Measurements from ENCODE around the gene PTCH2. TPM values are rescaled to one million over a fixed set of nuclear protein-coding genes. Genes with fewer than 3 reads are reported as not detected.

PTCH2 gene
- total RNA-seq, 1 experiment from 2014 or later, result 0.79 TPM

GRCh38 chr1:44881011-44881632, 38.1 kb upstream of the PTCH2 start:
- peaks cover 13 to 26% of the 10 kb centered on the region in 2 experiments for H3K9me3 Mint-ChIP-seq
- no peak overlapping the region for H3K9ac ChIP-seq (ENCODE audit: extremely low read depth, insufficient read length, low read length)
- H2BK12ac ChIP-seq (ENCODE audit: insufficient read length, low read depth, low read length), result no peak overlapping the region
- H3K4me1 ChIP-seq (ENCODE audit: insufficient read depth, low read length), result no peaks in the 10 kb centered on the region
- no peaks in the 10 kb centered on the region for H3K27me3 Mint-ChIP-seq (ENCODE audit: low read depth)
- H3K27ac Mint-ChIP-seq, result 0 out of 7 replicates have a peak overlapping the region, but pooled peaks of 1 of the 3 experiments have one; percentile 37
- no peak overlapping the region for H3K56ac ChIP-seq (ENCODE audit: insufficient read length, low read depth, low read length)
- no peaks in the 10 kb centered on the region for H3K27me3 ChIP-seq (ENCODE audit: insufficient read depth, low read length)
- no peak overlapping the region for H3K4ac ChIP-seq (ENCODE audit: low read depth, low read length)
- 0 out of 2 replicates have a peak, but pooled peaks cover 1% of the 10 kb centered on the region for H3K79me2 ChIP-seq (ENCODE audit: insufficient read depth, low read length)
- H3K36me3 Mint-ChIP-seq (ENCODE audit: insufficient read depth in 1 of 3, low read depth in 3 of 3), result peaks cover 33 to 47% (median 38%) of the 10 kb centered on the region in 3 experiments
- H3T11ph ChIP-seq (ENCODE audit: low read length), result no peak overlapping the region
- no peak overlapping the region for H3K27ac ChIP-seq (ENCODE audit: insufficient read length, low read depth, low read length)
- no peak overlapping the region for H2AK5ac ChIP-seq (ENCODE audit: insufficient read length, low read length)
- no peak overlapping the region for H3K4me2 ChIP-seq (ENCODE audit: insufficient read depth, insufficient read length, low read length)
- TF ChIP-seq, protein P1, sequence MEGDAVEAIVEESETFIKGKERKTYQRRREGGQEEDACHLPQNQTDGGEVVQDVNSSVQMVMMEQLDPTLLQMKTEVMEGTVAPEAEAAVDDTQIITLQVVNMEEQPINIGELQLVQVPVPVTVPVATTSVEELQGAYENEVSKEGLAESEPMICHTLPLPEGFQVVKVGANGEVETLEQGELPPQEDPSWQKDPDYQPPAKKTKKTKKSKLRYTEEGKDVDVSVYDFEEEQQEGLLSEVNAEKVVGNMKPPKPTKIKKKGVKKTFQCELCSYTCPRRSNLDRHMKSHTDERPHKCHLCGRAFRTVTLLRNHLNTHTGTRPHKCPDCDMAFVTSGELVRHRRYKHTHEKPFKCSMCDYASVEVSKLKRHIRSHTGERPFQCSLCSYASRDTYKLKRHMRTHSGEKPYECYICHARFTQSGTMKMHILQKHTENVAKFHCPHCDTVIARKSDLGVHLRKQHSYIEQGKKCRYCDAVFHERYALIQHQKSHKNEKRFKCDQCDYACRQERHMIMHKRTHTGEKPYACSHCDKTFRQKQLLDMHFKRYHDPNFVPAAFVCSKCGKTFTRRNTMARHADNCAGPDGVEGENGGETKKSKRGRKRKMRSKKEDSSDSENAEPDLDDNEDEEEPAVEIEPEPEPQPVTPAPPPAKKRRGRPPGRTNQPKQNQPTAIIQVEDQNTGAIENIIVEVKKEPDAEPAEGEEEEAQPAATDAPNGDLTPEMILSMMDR (conservative IDR thresholded peaks at IDR 0.05), result no peak
- no peak overlapping the region for H2BK15ac ChIP-seq (ENCODE audit: low read depth, low read length)
- no peak for DNase-seq
- no peak overlapping the region for H2BK20ac ChIP-seq (ENCODE audit: low read depth, low read length, poor library complexity, severe bottlenecking)
- no CpG with 5 or more reads among the region's 7 CpGs for WGBS (ENCODE audit: extremely low coverage, insufficient read length, low lambda C conversion rate)
- no peak overlapping the region for H2BK120ac ChIP-seq (ENCODE audit: low read depth, low read length, poor library complexity, severe bottlenecking)
- H3K79me1 ChIP-seq (ENCODE audit: insufficient read depth, low read depth, low read length, poor library complexity, severe bottlenecking), result no peaks in the 10 kb centered on the region
- no peak overlapping the region; the same call in 1 of the 2 replicates for H3K14ac ChIP-seq (ENCODE audit: insufficient read depth, low read length)
- H3K23me2 ChIP-seq (ENCODE audit: insufficient read length, low read depth, low read length, poor library complexity, severe bottlenecking), result no peaks in the 10 kb centered on the region
- H4K91ac ChIP-seq (ENCODE audit: insufficient read length, low read depth, low read length), result no peak overlapping the region
- H4K20me1 ChIP-seq (ENCODE audit: control insufficient read depth, insufficient read depth, insufficient read length), result no peaks in the 10 kb centered on the region
- no peak overlapping the region for H2BK5ac ChIP-seq (ENCODE audit: insufficient read length, low read length)
- peaks cover 10 to 11% of the 10 kb centered on the region in 2 experiments for H3K4me1 Mint-ChIP-seq
- no peak overlapping the region for H2AFZ ChIP-seq (ENCODE audit: low read length)
- H3K9me3 ChIP-seq (ENCODE audit: control insufficient read depth, low read depth, low read length), result no peaks in the 10 kb centered on the region
- no peak overlapping the region for H3K18ac ChIP-seq (ENCODE audit: insufficient read length, low read depth, low read length)
- no peak overlapping the region for H4K5ac ChIP-seq (ENCODE audit: insufficient read length, low read depth, low read length)
- no peak overlapping the region for H4K8ac ChIP-seq (replicated peaks; ENCODE audit: insufficient read length, low read depth, low read length)
- H3K4me3 Mint-ChIP-seq, result no peak overlapping the region
- no peak overlapping the region for H3K23ac ChIP-seq (ENCODE audit: insufficient read length, low read depth, low read length)
